Stimulated activated CD8-positive, alpha-beta memory T cell treated with anti-CD3 and anti-CD28 coated beads, Interleukin-12 subunit alpha, Interleukin-12 subunit beta, amount 100 ng/mL, for 4 hours (primary cell): ENCODE measurements around the gene VWA3B.
"Not testable (repeated sequence)": the region's sequence is repeated elsewhere in the genome, so short reads cannot be mapped to it uniquely, and the experiment has no call there.

Source experiments
- DNase-seq: peaks from one replicate; pipeline ENCODE4 v3.0.0-alpha.2; 2020; ENCODE audit warnings: low read depth

Gene VWA3B

DNA sequence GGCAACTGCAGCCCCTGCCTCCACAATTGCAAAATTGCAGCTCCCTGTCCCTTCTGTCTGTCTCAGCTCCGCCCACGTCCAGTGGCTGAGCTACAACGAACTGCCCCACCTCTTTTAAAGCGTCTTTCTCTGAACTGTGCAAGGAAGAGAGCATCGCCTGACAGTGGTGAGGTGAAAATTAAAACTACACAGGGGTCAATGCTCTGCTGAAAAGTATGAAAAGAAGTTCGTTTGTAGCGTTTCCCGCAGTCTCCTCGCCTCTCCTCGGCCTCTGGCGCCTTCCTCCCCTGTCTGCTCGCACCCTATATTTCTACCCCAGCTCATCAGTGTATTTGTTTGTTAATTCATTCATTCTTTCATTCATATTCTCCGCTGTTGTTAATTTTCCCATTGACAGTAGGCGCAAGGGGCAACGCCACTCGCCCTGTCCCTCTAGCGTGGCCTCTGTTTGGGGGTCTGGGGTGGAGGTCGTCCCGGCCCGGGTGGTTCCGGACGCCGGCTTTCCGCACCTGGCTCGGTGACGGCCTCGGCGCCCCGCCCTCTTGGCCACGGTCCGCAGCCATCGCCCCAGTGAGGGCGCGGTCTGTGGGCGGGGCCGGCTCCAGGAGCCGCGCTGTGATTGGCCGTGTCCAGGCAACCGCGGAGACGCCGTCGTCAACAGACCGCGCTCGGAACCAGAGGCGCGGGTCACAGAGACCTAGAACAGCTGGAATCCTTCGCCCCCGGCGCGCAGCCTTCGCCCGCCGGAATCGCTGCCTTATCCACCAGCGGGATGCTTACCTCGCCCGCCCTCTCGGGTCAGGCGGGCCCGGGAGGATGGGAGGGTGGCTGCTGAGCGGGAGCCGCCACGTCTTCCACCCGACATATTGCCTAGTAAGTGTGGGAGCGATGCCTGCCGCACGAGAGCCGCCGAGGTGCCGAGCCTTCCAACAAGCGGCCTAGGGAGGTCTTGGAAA lies at the start of gene VWA3B:
Gene VWA3B (plus strand): TSS at position 677 of the 956 bp plus-strand sequence. CDS start 5,926 bp downstream, outside the sequence.
- peak; percentile 6 for DNase-seq

- DNase-seq: no peak
Observed at GRCh38 chr2:98037206-98037605, 49.8 kb upstream of the VWA3B start.

DNA sequence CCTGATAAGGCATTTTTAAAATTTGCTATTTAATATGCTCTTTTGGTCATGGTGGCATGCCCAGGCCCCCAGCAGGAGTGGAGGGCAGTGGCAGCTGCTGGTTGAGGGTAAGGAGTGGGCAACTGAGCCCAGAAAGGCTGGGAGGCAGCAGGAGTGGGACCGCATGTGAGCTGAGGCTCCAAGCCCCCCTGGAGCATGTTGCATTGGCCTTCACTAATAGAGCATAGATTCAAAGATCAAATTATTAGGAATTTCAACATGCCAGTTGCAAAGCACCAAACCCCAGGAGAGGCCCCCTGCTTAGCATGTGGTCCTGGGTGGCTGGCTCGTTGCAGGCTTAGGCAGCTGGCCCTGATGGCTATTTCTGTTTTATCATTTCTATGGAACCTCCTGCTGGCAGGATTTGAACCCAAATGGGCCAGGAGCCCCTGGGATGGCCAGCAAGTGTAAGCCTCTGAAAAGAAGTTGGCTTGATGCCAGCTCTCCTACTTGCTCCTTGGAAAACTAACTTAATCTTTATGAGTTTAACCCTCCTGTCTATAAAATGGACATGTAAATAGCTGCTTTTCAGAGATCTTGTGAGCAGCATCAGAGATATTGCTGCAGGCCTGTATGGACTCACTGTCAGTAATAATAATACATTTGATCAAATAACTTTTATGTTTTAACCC lies 49.2 kb upstream of the VWA3B start:
- no peak for DNase-seq

DNA sequence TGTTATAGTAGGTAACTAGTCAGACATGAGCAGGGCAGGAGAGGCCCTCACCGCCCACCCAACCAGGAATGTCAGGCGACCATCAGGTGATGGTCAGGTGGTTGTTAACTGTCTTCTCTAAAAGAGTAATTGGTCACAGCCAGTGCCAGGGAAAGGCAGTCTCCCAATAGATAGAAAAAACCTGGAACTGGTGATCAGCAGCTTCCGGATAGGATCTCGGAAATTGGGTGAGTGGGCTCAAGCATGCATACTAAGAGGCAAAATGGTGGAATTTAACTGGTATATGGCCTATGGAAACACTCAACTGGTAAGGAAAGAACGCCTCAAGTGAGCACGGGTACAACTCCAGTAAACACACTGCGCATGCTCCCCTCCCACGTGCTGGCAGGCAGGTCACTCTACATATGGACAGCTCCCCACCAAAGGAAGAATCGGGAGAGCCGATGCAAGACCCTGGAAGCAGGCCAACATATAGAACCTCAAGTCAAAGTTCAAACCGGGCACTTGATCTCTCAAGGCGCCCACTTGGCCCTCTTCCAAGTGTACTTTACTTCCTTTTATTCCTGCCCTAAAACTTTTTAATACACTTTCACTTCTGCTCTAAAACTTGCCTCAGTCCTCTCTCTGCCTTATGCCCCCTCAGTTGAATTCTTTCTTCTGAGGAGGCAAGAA lies 47.7 kb upstream of the VWA3B start:
- no peak for DNase-seq

- no peak for DNase-seq
Observed at GRCh38 chr2:98040331-98040939, 46.5 kb upstream of the VWA3B start.

GRCh38 chr2:98043101-98043500 lies 43.9 kb upstream of the VWA3B start:
- no peak for DNase-seq

GRCh38 chr2:98044730-98045129 lies 42.2 kb upstream of the VWA3B start:
- not testable (repeated sequence) for DNase-seq

- no peak for DNase-seq
Observed at GRCh38 chr2:98050070-98050469, 36.9 kb upstream of the VWA3B start.

DNA sequence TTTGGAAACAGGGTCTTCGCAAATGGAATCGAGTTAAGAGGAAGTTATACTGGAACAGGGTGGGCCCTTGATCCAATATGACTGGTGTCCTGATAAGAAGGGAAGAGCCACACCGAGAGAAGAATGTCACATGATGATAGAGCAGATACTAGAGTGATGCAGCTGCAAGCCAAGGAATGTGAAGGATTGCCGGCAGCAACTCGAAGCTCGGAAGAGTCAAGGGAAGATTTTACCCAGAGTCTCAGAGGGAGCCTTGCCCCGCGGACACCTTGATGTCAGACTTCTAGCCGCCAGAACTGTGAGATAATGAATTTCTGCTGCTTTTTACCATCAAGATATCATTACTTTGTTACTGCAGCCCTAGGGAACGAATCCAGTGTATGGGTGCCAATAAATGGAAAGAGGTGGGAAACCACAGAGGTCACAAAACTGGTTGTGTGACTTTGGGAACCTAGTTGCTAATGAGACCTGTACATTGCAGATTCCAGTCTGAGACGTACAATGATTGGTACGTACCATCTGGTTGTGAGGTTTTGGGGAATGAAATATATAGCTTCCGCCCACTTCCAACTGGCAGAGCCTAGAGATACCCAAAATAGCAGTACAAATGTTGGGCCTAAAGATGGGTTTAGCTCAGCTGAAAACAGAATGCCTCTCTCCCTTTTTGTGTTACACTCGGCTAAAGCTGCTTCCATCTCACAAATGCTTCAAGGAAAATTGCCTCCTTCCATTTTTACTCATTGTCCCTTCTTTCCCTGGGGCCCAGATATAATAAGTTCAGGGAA lies 28.6 kb upstream of the VWA3B start:
- no peak for DNase-seq

DNA sequence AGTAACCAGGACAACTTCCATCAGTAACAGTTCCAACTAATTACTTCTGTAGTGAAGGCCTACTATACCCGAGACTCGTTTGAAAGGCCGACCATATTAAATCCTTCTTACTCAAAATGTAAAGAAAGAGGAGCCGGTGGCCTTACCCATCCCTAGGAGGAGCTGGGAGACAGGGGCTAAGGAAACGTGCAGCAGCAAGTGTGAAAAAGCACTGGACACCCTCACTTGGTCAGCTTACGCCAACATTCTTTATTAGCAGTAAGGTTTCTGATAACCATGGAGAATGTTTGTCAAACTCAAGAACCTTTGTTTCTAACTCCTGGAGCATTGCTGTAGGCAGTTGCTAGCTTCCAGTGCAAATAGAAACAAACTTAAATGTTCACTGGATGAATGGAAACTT lies 26.7 kb upstream of the VWA3B start:
- DNase-seq: no peak

GRCh38 chr2:98063291-98063854 lies 23.6 kb upstream of the VWA3B start:
- DNase-seq: no peak

DNA sequence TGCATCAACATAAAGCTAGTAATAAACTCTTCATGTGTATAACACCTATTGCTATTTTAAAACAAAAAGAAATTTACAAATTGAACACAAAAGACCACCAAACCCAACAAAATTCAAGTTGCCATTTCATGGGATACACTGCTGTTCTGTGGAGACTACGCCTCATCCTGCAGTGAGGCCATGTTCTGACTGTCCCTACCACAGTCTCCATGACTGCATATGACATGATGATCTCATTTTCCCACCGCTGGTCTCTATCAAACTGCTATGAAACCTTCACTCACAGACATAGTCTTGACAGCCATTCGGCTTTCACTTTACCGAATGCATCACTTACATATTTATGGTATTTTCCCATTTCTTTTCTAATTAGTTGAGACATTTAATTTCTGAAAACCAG lies 21.2 kb upstream of the VWA3B start:
- DNase-seq: no peak

DNA sequence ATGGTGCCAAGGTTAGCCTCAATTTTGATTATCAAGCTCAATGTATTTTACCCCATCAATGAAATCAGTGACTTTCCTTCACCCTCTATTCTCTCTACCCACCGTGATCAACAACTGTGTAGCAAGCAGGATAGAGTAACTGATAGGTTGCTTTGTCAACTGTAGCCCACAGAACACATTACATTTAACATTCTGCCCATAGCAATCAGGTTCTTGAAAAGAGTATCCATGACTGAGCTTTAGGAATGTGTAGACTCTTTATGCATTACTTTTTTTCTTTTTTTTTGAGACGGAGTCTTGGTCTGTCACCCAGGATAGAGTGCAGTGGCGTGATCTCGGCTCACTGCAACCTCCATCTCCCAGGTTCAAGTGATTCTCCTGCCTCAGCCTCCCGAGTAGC lies 19.8 kb upstream of the VWA3B start:
- no peak for DNase-seq

DNA sequence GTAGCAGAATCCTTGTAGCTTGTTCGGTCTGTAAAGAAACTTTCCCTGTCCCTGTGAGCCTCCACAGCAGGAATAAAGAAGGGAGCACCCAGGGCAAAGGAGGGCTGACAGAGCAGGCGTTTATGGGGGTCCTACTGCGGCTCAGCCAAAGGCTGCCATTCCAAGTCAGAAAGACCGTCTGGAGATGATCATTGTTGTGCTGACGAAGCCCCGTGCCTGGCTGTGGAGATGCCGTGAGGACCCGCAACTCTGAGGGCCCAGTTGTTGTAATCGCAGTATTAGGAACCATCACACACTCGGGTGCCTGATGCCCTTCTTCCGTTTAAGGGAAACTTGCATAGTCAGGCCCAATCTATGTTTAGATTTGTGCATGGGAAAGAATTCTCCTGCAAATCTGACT lies 16.9 kb upstream of the VWA3B start:
- no peak for DNase-seq

DNA sequence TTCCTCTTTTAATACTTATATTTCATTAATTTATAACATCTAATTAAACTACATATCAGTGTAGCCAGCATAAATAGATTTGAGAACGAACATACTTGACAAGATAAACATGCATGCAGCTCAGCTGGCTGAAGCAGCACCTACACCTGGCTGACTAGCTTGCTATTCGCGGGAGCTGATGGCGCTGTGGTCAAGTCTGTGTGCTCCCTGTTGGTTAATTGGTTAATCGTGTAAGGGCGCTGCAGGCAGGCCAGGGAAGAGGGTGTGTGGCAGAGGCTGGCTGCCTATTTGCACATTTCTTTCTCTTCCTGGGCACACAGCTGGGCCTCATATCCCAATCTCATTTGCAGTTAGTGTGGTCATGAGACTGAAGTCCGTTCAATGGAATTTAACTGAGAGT lies 14.5 kb upstream of the VWA3B start:
- DNase-seq: no peak

- DNase-seq: no peak
Observed at GRCh38 chr2:98078701-98079100, 8.3 kb upstream of the VWA3B start.

- DNase-seq: no peak
Observed at GRCh38 chr2:98084151-98084868, 2.7 kb upstream of the VWA3B start.

DNA sequence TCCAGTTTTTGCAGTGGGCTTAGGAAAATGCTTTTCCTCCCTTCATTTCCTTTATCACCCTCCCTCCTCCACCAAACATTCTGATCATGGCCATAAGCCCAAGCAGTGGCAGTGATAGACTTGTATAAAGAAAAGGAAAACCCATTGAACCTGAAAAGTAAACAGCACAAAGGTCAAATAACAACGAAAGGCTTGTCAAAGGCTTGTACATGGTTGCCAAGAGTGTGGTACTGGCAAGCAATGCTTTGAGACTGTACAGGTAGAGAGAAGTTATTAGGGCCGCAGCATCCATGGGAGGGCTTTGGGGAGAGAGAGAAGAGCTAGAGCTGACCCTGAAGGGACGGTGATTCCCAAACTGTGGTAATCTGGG lies 2.1 kb upstream of the VWA3B start:
- no peak for DNase-seq

DNA sequence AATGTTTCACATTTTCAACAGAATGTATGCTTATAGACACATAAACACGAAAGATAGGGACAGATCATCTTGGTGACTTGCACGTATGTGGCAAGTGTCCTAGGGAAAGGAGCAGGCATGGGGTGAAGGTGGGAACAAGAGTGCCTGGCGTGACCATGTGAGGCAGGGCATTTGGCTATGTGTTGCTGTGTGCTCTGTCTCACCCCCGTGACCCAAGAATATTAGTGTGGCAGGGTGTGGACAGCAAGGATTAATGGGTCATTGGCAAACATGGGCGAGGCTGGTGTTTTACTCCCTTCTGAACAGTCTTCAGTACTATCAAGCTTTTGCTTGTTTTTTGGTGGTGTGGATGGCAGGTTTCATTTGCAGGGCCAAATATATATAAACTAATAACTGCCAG lies 1.3 kb upstream of the VWA3B start:
- no peak for DNase-seq

DNA sequence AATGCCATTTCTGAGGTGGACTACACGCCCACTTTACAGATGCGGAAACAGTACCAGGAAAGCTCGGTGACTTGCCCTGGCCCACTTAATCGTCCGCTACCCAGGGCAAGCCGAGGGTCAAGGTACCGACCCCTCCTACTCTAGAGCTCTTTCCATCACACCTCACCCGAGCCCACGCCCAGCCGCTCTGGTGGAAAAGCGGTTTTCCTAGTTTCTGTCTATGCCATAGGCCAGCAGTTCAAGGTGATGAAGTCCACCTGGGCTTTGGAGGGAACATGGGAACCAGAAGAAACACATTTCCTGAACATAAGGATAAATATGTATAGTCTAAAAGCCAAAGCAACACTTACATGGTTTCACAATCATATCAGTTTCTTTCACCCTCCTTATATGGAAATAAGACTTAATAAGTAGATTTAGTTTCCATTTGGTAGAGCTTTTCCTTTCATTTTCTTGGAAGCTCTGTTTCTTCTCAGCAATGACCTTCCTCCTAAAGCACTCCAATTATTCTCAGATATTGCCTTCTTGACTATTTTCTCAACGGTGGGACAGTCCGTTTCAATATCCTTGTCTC lies 567 bp downstream of the VWA3B start:
- DNase-seq: no peak
